Colonic mucosa (tissue), 4 donors: ENCODE results near the gene ELL. TPM values are rescaled to one million over a fixed set of nuclear protein-coding genes. Genes with fewer than 3 reads are reported as not detected.

Experiments used
- DNase-seq: peaks from one replicate; pipeline ENCODE4 v3.0.0-alpha.2; 2020
- H3K27ac ChIP-seq: fragments of 200-600 bp; one replicate; pipeline ENCODE4 v1.8.0; 2021
- H3K27me3 ChIP-seq: fragments of 200-600 bp; one replicate; pipeline ENCODE4 v1.8.0; 2021
- H3K36me3 ChIP-seq: fragments of 200-600 bp; one replicate; pipeline ENCODE4 v1.8.0; 2021
- H3K4me1 ChIP-seq: fragments of 200-600 bp; one replicate; pipeline ENCODE4 v1.8.0; 2021; ENCODE audit warnings: mild to moderate bottlenecking
- H3K4me3 ChIP-seq: fragments of 200-600 bp; one replicate; pipeline ENCODE4 v1.8.0; 2021
- H3K9ac ChIP-seq, 2 donors: one replicate each; pipeline ENCODE4 v1.7.0; 2013; ENCODE audit warnings: control low read depth in 2 of 2, low read depth in 2 of 2, low read length in 2 of 2
- H3K9me3 ChIP-seq: fragments of 200-600 bp; one replicate; pipeline ENCODE4 v1.8.0; 2021
- intact Hi-C: fragments of 100-400 bp; cut with DNase I; formaldehyde crosslinking; loops from one replicate; pipeline ENCODE4 v1.14.1; 2022
- total RNA-seq, 2 donors: library from RNA; stranded (reverse); fragmentation: NEBNext Ultra II Directional in 1 of 2; extraction: Animal tissue kit (Norgen Biotek cat#: 25700) in 1 of 2; gene quantifications; one replicate each; pipeline ENCODE4 v1.2.1, GENCODE V29; 2021
- TF ChIP-seq, protein P1 (sequence below): fragments of 200-600 bp; IDR thresholded peaks from one replicate; pipeline ENCODE4 v1.8.0; 2022; ENCODE audit warnings: antibody characterized with exemption, mild to moderate bottlenecking
- donor health status: healthy.
- donor health status: DM: no; HTN: no; CAD: no.
- donor health status: DM: no; HTN: no; CAD: no.

Gene ELL
- total RNA-seq, 2 donors from 2014 or later, result 16.3 to 18.6 TPM

DNA sequence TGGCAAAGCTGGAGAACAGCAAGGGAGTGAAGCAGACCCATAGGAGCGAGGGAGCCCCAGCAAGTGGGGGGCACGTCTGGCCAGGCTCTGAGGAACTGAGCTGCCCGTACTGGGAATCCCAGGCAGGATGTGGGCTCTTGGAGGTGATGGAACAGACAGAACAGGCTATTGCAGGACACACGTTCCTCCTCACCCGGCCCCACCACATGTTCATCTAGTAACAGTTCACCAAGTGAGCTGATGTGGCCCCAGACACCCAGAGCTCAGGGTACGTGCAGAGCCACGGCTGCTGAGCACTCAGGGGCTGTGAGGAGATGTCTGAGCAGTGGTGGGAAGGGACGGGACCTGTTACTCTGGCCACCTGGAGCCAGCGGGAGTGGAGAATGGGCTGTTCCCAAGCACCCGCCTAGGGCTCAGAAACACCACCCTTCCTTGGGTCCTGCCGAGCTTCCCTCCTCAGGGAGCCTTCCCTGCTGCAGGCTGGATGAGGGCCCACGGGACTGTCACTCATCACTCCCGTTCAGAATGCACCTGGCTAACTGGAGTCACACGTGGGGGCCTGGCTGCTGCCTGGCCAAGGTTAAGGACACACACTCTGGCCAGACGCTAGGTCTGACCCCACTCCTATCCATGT is 18.4 kb downstream of the ELL start:
- peak overlapping the region; percentile 36 to 47 for H3K9ac ChIP-seq
- H3K9me3 ChIP-seq, result no peaks in the 10 kb centered on the region
- TF ChIP-seq, protein P1, sequence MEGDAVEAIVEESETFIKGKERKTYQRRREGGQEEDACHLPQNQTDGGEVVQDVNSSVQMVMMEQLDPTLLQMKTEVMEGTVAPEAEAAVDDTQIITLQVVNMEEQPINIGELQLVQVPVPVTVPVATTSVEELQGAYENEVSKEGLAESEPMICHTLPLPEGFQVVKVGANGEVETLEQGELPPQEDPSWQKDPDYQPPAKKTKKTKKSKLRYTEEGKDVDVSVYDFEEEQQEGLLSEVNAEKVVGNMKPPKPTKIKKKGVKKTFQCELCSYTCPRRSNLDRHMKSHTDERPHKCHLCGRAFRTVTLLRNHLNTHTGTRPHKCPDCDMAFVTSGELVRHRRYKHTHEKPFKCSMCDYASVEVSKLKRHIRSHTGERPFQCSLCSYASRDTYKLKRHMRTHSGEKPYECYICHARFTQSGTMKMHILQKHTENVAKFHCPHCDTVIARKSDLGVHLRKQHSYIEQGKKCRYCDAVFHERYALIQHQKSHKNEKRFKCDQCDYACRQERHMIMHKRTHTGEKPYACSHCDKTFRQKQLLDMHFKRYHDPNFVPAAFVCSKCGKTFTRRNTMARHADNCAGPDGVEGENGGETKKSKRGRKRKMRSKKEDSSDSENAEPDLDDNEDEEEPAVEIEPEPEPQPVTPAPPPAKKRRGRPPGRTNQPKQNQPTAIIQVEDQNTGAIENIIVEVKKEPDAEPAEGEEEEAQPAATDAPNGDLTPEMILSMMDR, result no peak
- peaks cover 55% of the 10 kb centered on the region for H3K4me1 ChIP-seq
- no peak for DNase-seq
- peak overlapping the region; percentile 77 for H3K27ac ChIP-seq
- H3K4me3 ChIP-seq, result no peak overlapping the region
- intact Hi-C loops, result no loop called here
- no peaks in the 10 kb centered on the region for H3K36me3 ChIP-seq
- no peaks in the 10 kb centered on the region for H3K27me3 ChIP-seq

DNA sequence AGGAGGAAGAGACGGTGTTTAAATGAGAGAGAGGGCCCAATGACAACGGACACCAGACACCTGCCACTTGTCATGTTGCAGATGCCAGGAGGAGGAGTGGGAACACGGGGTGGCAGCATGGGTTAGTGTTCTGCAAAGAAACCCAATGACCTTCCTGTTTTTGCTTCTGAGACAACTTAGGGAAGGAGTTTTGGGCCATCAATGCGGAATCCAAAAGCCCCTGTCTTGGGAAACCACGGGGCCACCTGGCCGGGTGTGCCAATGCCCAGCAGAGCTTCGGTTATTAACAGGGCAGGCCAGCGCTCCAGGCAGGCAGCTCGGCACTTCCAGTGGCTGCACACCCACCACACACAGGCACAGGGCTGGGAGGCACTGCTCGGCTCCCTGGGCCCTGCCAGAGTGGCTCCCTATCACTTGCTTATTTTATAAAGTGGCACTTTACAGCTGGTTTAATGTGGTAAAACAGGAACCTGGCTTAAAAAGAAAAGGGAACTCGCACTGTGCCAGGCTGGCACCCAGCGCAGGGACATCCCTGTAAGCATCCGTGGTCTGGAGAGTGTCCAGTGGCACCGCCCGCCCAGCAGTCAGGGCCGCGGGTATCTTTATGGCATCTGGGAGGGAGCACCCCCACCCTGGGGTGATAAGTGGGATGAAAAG is 19.1 kb downstream of the ELL start:
- Histone ChIP-seq H3K27me3 (no peaks in the 10 kb centered on the region), H3K27ac (peak overlapping the region; percentile 77), H3K9ac (peak overlapping the region in 1 of 2 donors; percentile 4), H3K4me3 (no peak overlapping the region), H3K36me3 (no peaks in the 10 kb centered on the region), H3K9me3 (no peaks in the 10 kb centered on the region), H3K4me1 (peaks cover 48% of the 10 kb centered on the region)
- intact Hi-C loops, result no loop called here
- peak; percentile 52 for DNase-seq
- TF ChIP-seq, protein P1, result no peak

DNA sequence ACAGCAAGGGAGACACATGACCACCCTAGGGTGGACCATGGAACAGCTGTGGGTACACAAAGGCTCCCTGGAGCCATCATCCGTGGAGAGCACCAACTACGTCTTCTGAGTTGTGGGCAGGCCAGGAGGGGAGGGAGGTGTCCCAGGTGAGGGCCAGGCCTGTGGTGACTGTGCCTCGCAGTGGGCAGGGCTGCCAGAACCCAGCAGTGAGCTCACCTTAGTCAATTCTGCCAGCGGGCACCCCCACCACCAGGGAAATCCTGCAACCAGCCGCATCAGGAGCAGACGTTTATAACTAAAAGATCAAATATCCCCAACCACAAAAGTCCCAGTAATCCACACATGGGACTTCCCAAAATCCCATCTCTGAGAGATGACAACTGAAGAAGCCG is 19.6 kb downstream of the ELL start:
- TF ChIP-seq, protein P1, result no peak
- DNase-seq, result no peak

DNA sequence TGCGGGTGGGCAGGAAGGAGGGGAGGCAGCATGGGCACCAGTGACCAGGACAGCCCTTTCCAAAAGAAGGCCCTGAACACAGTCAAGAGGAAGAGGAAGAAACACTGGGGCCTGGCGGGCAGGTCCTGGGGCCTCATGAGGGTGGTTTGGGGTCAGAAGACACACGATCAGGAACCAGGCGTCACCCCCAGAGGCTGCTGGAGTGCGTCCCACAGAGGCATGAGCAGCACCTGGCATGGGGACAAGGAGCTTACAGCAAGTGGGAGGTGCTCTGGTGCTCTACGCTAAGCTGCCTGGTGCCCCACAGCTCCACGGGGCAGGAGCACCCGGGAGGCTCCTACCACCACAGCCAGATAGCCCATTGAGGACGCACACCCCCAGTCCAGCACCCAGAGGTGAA is 20.0 kb downstream of the ELL start:
- Histone ChIP-seq H3K27me3 (no peaks in the 10 kb centered on the region), H3K9me3 (no peaks in the 10 kb centered on the region), H3K27ac (peak overlapping the region; percentile 1), H3K4me3 (no peak overlapping the region), H3K36me3 (no peaks in the 10 kb centered on the region), H3K9ac (peak overlapping the region in 1 of 2 donors; percentile 4), H3K4me1 (peaks cover 40% of the 10 kb centered on the region)
- TF ChIP-seq, protein P1, result no peak
- DNase-seq, result no peak
- intact Hi-C loops, result no loop called here

More for the DNA sequence above, 19.6 kb downstream of the ELL start:
- no peaks in the 10 kb centered on the region for H3K36me3 ChIP-seq
- no peak overlapping the region for H3K4me3 ChIP-seq
- no peaks in the 10 kb centered on the region for H3K9me3 ChIP-seq
- no peaks in the 10 kb centered on the region for H3K27me3 ChIP-seq
- intact Hi-C loops, result no loop called here
- peaks cover 43% of the 10 kb centered on the region for H3K4me1 ChIP-seq
- H3K27ac ChIP-seq, result peak overlapping the region; percentile 1
- H3K9ac ChIP-seq, result peak overlapping the region in 1 of 2 donors; percentile 4

DNA sequence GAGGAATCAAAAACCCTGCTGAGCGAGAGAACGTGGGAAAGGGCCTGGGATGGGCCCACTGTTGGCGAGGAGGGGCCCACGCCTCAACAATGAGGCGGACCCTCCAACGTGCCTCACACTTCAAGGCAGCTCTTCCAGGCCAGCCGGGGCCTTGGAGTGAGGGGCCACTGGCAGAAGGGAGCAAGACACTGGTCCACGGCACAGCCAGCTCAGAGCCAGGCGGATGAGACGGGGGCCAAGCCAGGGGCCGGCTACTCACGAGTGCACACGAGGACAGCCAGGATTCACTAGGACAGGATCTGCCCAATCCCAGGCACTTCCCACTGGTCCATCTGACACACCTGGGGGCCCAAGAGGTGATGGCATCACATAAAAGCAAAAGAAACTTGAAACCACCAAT is 20.5 kb downstream of the ELL start:
- Histone ChIP-seq H3K4me3 (no peak overlapping the region), H3K36me3 (no peaks in the 10 kb centered on the region), H3K27ac (no peak overlapping the region), H3K9ac (no peak overlapping the region), H3K4me1 (peaks cover 40% of the 10 kb centered on the region), H3K27me3 (no peaks in the 10 kb centered on the region), H3K9me3 (no peaks in the 10 kb centered on the region)
- intact Hi-C loops, result no loop called here
- no peak for DNase-seq
- TF ChIP-seq, protein P1, result no peak
